Nephron progenitor cell (in vitro differentiated cells): Measurements from ENCODE around the gene CHRNE.
"Not testable (repeated sequence)": the region's sequence is repeated elsewhere in the genome, so short reads cannot be mapped to it uniquely, and the experiment has no call there.

ENCODE experiments used
- DNase-seq: peaks from one replicate; pipeline ENCODE4 v3.0.0; 2021
- H3K27ac Mint-ChIP-seq: 2 replicates; pipeline ENCODE4 v1.8.0; 2021; ENCODE audit warnings: mild to moderate bottlenecking, moderate library complexity, mixed read lengths
- H3K27me3 Mint-ChIP-seq: 2 replicates; pipeline ENCODE4 v1.8.0; 2021; ENCODE audit warnings: mild to moderate bottlenecking, low read depth, mixed read lengths; ENCODE audit not compliant: poor library complexity
- H3K36me3 Mint-ChIP-seq: 2 replicates; pipeline ENCODE4 v1.8.0; 2021; ENCODE audit warnings: low read depth, mixed read lengths
- H3K4me1 Mint-ChIP-seq: 2 replicates; pipeline ENCODE4 v1.8.0; 2021; ENCODE audit warnings: mixed read lengths
- H3K4me3 Mint-ChIP-seq: 2 replicates; pipeline ENCODE4 v1.8.0; 2021; ENCODE audit warnings: mild to moderate bottlenecking, moderate library complexity, mixed read lengths
- H3K9me3 Mint-ChIP-seq: 2 replicates; pipeline ENCODE4 v1.8.0; 2021; ENCODE audit warnings: mild to moderate bottlenecking, moderate library complexity, mixed read lengths
- TF ChIP-seq, protein P1 (sequence below): fragments of 200-600 bp; sonication (generic); IDR thresholded peaks from 2 replicates; pipeline ENCODE4 v1.5.0; 2021; ENCODE audit warnings: antibody characterized with exemption

CHRNE gene

DNA sequence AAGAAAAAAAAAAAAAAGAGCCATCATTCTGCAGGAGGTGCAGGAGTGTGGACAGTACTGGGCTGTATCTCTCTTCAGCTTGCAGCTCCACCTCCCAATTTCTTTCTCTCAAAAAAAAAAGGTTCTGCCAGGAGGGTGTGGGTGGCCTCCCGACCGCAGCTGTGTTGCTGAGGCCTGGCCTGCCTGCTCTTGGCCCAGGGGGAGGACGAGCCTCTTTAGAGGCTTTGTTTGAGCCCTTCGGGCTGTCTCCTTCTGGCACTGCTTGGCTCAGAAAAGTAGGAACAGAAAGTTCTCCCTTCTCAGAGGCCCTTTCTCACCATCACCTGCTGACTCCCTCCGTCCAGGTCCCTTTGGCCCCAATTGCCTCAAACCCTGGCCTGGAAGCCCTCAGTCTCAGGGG, 25.8 kb downstream of the CHRNE start:
- Mint-ChIP-seq H3K27me3 (peaks cover 3% of the 10 kb centered on the region), H3K36me3 (peaks cover 22% of the 10 kb centered on the region), H3K4me1 (peaks cover 33% of the 10 kb centered on the region), H3K9me3 (no peaks in the 10 kb centered on the region), H3K4me3 (no peak overlapping the region), H3K27ac (no peak overlapping the region)
- no peak for DNase-seq
- TF ChIP-seq, protein P1, sequence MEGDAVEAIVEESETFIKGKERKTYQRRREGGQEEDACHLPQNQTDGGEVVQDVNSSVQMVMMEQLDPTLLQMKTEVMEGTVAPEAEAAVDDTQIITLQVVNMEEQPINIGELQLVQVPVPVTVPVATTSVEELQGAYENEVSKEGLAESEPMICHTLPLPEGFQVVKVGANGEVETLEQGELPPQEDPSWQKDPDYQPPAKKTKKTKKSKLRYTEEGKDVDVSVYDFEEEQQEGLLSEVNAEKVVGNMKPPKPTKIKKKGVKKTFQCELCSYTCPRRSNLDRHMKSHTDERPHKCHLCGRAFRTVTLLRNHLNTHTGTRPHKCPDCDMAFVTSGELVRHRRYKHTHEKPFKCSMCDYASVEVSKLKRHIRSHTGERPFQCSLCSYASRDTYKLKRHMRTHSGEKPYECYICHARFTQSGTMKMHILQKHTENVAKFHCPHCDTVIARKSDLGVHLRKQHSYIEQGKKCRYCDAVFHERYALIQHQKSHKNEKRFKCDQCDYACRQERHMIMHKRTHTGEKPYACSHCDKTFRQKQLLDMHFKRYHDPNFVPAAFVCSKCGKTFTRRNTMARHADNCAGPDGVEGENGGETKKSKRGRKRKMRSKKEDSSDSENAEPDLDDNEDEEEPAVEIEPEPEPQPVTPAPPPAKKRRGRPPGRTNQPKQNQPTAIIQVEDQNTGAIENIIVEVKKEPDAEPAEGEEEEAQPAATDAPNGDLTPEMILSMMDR: no peak

GRCh38 chr17:4872786-4873185, 30.1 kb downstream of the CHRNE start:
- peak overlapping the region; percentile 63 for H3K27ac Mint-ChIP-seq
- peaks cover 20% of the 10 kb centered on the region for H3K4me1 Mint-ChIP-seq
- no peak for DNase-seq
- H3K36me3 Mint-ChIP-seq: peaks cover 33% of the 10 kb centered on the region
- H3K4me3 Mint-ChIP-seq: no peak overlapping the region
- TF ChIP-seq, protein P1: no peak
- no peaks in the 10 kb centered on the region for H3K27me3 Mint-ChIP-seq
- H3K9me3 Mint-ChIP-seq: no peaks in the 10 kb centered on the region

DNA sequence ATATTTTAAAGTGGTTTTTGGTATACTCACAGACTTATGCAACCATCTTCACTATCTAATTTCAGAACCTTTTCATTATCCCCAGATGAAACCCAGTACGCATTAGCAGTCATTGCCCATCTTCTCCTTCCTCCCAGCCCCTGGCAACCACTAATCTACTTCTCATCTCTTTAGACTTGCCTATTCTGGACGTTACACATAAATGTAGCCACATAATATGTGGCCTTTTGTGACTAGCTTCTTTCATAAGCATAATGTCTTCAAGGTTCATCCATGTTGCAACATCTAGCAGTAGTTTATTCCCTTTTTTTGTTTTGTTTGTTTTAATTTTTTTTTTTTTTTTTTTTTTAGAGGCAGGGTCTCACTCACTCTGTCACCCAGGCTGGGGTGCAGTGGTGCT, 32.0 kb downstream of the CHRNE start:
- H3K9me3 Mint-ChIP-seq: no peaks in the 10 kb centered on the region
- H3K4me1 Mint-ChIP-seq: peaks cover 20% of the 10 kb centered on the region
- H3K4me3 Mint-ChIP-seq: no peak overlapping the region
- DNase-seq: no peak
- H3K27ac Mint-ChIP-seq: no peak overlapping the region
- peaks cover 30% of the 10 kb centered on the region for H3K36me3 Mint-ChIP-seq
- no peaks in the 10 kb centered on the region for H3K27me3 Mint-ChIP-seq
- TF ChIP-seq, protein P1: no peak

- not testable (repeated sequence) for H3K27ac Mint-ChIP-seq, DNase-seq, H3K27me3 Mint-ChIP-seq, H3K9me3 Mint-ChIP-seq, H3K4me3 Mint-ChIP-seq
- Mint-ChIP-seq H3K4me1 (peaks cover 13% of the 10 kb centered on the region), H3K36me3 (peaks cover 38% of the 10 kb centered on the region)
Observed at GRCh38 chr17:4869058-4869998, 33.6 kb downstream of the CHRNE start.

GRCh38 chr17:4867535-4867934, 35.4 kb downstream of the CHRNE start:
- not testable (repeated sequence) for H3K9me3 Mint-ChIP-seq, H3K4me1 Mint-ChIP-seq, H3K27ac Mint-ChIP-seq, H3K27me3 Mint-ChIP-seq, DNase-seq, H3K4me3 Mint-ChIP-seq
- H3K36me3 Mint-ChIP-seq: peaks cover 33% of the 10 kb centered on the region

GRCh38 chr17:4863321-4863720, 39.6 kb downstream of the CHRNE start:
- H3K36me3 Mint-ChIP-seq: peaks cover 30% of the 10 kb centered on the region
- no peak overlapping the region for H3K27ac Mint-ChIP-seq
- DNase-seq: no peak
- H3K27me3 Mint-ChIP-seq: no peaks in the 10 kb centered on the region
- H3K9me3 Mint-ChIP-seq: no peaks in the 10 kb centered on the region
- TF ChIP-seq, protein P1: no peak
- no peak overlapping the region for H3K4me3 Mint-ChIP-seq
- H3K4me1 Mint-ChIP-seq: peaks cover 21% of the 10 kb centered on the region

DNA sequence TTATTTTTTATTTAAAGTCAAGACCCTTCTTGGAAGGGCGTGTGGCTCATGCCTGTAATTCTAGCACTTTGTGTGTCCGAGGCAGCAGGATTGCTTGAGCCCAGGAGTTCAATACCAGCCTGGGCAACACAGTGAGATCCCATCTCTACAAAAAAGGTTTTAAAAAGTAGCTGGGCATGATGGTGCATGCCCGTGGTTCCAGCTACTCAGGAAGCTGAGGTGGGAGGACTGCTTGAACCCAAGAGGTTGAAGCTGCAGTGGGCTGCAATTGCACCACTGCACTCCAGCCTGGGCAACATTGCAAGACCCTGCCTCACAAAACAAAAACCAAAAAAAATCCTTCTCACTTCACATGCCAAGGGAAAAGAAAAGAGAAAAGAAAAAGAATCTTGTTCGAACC, 40.2 kb downstream of the CHRNE start:
- Mint-ChIP-seq H3K4me1 (peaks cover 27% of the 10 kb centered on the region), H3K9me3 (no peaks in the 10 kb centered on the region), H3K27me3 (no peaks in the 10 kb centered on the region), H3K36me3 (peaks cover 27% of the 10 kb centered on the region), H3K27ac (no peak overlapping the region), H3K4me3 (no peak overlapping the region)
- DNase-seq: no peak
- TF ChIP-seq, protein P1: no peak
